HG03558 (cell line): ENCODE data around the gene GNGT2.
"Not testable (repeated sequence)": the region's sequence is repeated elsewhere in the genome, so short reads cannot be mapped to it uniquely, and the experiment has no call there.

ENCODE experiments used
- ATAC-seq: cut with Tn5 transposase; IDR thresholded peaks from one replicate; pipeline ENCODE4 v1.9.1; 2021; ENCODE audit warnings: moderate number of reproducible peaks; ENCODE audit not compliant: unreplicated experiment; ENCODE audit errors: extremely low read depth

GNGT2 gene

GRCh38 chr17:49213399-49213798, 3.0 kb upstream of the GNGT2 start:
- ATAC-seq, result no peak

GRCh38 chr17:49209061-49209571, 1.3 kb downstream of the GNGT2 start:
- no peak for ATAC-seq

- ATAC-seq, result no peak
Measured at GRCh38 chr17:49204516-49204915, 5.9 kb downstream of the GNGT2 start.

- ATAC-seq, result no peak
Measured at GRCh38 chr17:49203796-49204195, 6.6 kb downstream of the GNGT2 start.

- ATAC-seq, result no peak
Measured at GRCh38 chr17:49201481-49201927, 8.9 kb downstream of the GNGT2 start.

- ATAC-seq, result no peak
Measured at GRCh38 chr17:49200423-49201083, 9.8 kb downstream of the GNGT2 start.

GRCh38 chr17:49198211-49198610, 12.2 kb downstream of the GNGT2 start:
- ATAC-seq, result no peak

GRCh38 chr17:49197346-49197998, 12.9 kb downstream of the GNGT2 start:
- ATAC-seq, result no peak

- ATAC-seq, result no peak
Measured at GRCh38 chr17:49196520-49196919, 13.9 kb downstream of the GNGT2 start.

- no peak for ATAC-seq
Measured at GRCh38 chr17:49195751-49196150, 14.6 kb downstream of the GNGT2 start.

GRCh38 chr17:49194297-49194607, 16.1 kb downstream of the GNGT2 start:
- ATAC-seq, result no peak

- no peak for ATAC-seq
Measured at GRCh38 chr17:49193513-49194296, 16.7 kb downstream of the GNGT2 start.

- ATAC-seq, result peak; percentile 29
Measured at GRCh38 chr17:49191917-49192741, 18.2 kb downstream of the GNGT2 start.

GRCh38 chr17:49191409-49191916, 18.9 kb downstream of the GNGT2 start:
- ATAC-seq, result no peak

GRCh38 chr17:49190932-49191331, 19.4 kb downstream of the GNGT2 start:
- no peak for ATAC-seq

GRCh38 chr17:49187301-49187700, 23.1 kb downstream of the GNGT2 start:
- ATAC-seq, result no peak

- not testable (repeated sequence) for ATAC-seq
Measured at GRCh38 chr17:49185381-49185780, 25.0 kb downstream of the GNGT2 start.

GRCh38 chr17:49184522-49184921, 25.9 kb downstream of the GNGT2 start:
- ATAC-seq, result not testable (repeated sequence)

- ATAC-seq, result no peak
Measured at GRCh38 chr17:49183801-49184200, 26.6 kb downstream of the GNGT2 start.

GRCh38 chr17:49183341-49183740, 27.0 kb downstream of the GNGT2 start:
- no peak for ATAC-seq
